ENCODE results near the gene LY6G6F. TPM values are rescaled to one million over a fixed set of nuclear protein-coding genes. Genes with fewer than 3 reads are reported as not detected.

The LY6G6F gene
- total and polyA plus RNA-seq, 2 of the 13 experiments (the other 11 are each of a cell fraction or from before 2014, with no cell fraction given) = not detected

DNA sequence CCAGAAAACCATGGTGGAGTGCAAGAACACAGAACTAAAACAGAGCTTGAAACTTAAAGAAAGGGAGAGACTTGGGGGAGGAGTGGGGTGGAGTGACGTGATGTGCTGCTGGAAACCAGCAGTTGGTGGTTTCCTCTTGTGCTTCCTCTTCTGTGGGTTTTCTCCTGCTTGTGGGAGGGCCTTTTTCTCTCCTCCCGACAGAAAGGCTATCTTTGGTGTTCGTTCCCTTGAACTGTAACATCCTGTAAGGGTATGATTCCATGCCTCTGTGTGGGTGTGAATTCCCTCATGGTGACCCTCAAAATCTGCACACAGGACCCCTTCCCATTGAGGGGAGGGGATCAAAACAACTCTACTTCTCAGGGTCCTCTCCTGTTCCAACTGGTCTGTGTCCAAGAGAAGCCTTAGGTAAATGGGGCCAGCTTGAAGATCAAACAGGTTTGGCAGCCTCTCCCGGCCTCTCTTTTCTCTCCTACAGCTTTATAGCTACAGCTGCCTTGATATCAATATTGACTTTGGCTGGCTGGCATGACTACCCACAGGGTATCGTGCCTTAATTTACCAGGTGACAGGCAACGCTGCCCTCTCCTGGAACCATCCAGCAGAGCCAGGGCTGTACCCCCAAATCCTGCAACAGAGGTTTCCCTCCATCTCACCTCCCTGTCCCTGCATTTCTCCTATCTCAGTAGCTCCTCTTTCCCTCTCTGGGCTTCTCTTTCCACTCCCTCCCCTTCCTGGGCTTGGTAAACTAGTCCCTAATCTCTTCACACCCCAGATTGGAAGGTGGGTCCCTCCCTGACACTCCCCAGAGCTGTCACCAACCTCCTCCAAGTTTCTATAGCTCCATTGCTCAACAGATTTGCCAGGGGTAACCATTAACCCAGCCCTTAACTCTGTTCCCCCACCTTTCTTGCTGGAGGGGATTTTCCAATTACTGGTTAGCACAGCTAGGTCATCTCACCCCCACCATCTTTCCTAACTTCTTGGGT lies 31.6 kb downstream of the LY6G6F start (continued):
- TF ChIP-seq, protein P1, sequence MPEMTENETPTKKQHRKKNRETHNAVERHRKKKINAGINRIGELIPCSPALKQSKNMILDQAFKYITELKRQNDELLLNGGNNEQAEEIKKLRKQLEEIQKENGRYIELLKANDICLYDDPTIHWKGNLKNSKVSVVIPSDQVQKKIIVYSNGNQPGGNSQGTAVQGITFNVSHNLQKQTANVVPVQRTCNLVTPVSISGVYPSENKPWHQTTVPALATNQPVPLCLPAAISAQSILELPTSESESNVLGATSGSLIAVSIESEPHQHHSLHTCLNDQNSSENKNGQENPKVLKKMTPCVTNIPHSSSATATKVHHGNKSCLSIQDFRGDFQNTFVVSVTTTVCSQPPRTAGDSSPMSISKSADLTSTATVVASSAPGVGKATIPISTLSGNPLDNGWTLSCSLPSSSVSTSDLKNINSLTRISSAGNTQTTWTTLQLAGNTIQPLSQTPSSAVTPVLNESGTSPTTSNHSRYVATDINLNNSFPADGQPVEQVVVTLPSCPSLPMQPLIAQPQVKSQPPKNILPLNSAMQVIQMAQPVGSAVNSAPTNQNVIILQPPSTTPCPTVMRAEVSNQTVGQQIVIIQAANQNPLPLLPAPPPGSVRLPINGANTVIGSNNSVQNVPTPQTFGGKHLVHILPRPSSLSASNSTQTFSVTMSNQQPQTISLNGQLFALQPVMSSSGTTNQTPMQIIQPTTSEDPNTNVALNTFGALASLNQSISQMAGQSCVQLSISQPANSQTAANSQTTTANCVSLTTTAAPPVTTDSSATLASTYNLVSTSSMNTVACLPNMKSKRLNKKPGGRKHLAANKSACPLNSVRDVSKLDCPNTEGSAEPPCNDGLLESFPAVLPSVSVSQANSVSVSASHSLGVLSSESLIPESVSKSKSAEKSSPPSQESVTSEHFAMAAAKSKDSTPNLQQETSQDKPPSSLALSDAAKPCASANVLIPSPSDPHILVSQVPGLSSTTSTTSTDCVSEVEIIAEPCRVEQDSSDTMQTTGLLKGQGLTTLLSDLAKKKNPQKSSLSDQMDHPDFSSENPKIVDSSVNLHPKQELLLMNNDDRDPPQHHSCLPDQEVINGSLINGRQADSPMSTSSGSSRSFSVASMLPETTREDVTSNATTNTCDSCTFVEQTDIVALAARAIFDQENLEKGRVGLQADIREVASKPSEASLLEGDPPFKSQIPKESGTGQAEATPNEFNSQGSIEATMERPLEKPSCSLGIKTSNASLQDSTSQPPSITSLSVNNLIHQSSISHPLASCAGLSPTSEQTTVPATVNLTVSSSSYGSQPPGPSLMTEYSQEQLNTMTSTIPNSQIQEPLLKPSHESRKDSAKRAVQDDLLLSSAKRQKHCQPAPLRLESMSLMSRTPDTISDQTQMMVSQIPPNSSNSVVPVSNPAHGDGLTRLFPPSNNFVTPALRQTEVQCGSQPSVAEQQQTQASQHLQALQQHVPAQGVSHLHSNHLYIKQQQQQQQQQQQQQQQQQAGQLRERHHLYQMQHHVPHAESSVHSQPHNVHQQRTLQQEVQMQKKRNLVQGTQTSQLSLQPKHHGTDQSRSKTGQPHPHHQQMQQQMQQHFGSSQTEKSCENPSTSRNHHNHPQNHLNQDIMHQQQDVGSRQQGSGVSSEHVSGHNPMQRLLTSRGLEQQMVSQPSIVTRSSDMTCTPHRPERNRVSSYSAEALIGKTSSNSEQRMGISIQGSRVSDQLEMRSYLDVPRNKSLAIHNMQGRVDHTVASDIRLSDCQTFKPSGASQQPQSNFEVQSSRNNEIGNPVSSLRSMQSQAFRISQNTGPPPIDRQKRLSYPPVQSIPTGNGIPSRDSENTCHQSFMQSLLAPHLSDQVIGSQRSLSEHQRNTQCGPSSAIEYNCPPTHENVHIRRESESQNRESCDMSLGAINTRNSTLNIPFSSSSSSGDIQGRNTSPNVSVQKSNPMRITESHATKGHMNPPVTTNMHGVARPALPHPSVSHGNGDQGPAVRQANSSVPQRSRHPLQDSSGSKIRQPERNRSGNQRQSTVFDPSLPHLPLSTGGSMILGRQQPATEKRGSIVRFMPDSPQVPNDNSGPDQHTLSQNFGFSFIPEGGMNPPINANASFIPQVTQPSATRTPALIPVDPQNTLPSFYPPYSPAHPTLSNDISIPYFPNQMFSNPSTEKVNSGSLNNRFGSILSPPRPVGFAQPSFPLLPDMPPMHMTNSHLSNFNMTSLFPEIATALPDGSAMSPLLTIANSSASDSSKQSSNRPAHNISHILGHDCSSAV (CRISPR knock-in tag; IDR thresholded peaks at IDR 0.05; ENCODE audit: borderline replicate concordance) = no peak
- TF ChIP-seq SMAD1 (CRISPR knock-in tag; IDR thresholded peaks at IDR 0.05; ENCODE audit: borderline replicate concordance, low read depth) (no peak), ETV5 (CRISPR knock-in tag; IDR thresholded peaks at IDR 0.05; ENCODE audit: borderline replicate concordance) (peak; percentile 90; the same call in 1 of the 2 replicates), CBX2 (IDR thresholded peaks at IDR 0.05; ENCODE audit: low read depth, low read length) (no peak), CBX2 (CRISPR knock-in tag; IDR thresholded peaks at IDR 0.05; ENCODE audit: low read depth) (no peak)
